Prostate gland (tissue), 2 donors: ENCODE data around the gene KRT76. TPM values are rescaled to one million over a fixed set of nuclear protein-coding genes. Genes with fewer than 3 reads are reported as not detected.

ENCODE experiments used
- DNase-seq: peaks from one replicate; pipeline ENCODE4 v3.0.0-alpha.2; 2019; ENCODE audit warnings: low spot score
- H3K27ac ChIP-seq, 2 donors: fragments of 200-600 bp; sonication (generic); 2 replicates each; pipeline ENCODE4 v1.5.1; 2017 to 2019
- H3K27me3 ChIP-seq: fragments of 200-600 bp; sonication (generic); replicated peaks from 2 replicates; pipeline ENCODE4 v1.5.1; 2019; ENCODE audit not compliant: insufficient read depth
- H3K36me3 ChIP-seq, 2 donors: fragments of 200-600 bp; sonication (generic); 1 replicate in 1 of 2; 2 replicates in 1 of 2; pipeline versions ENCODE4 v1.5.1 to v1.8.1; 2017 to 2019
- H3K4me1 ChIP-seq: fragments of 200-600 bp; sonication (generic); replicated peaks from 2 replicates; pipeline ENCODE4 v1.5.1; 2019
- H3K4me3 ChIP-seq, 2 donors: fragments of 200-600 bp; sonication (generic); 2 replicates each; pipeline ENCODE4 v1.5.1; 2017 to 2019
- H3K9me3 ChIP-seq: fragments of 200-600 bp; sonication (generic); 2 replicates; pipeline ENCODE4 v1.5.1; 2017
- CTCF ChIP-seq, 4 experiments: fragments of 200-600 bp in 2 of 4; fragments of 450-650 bp in 2 of 4; sonication (generic) in 2 of 4; IDR thresholded peaks; 1 replicate in 3 of 4; 2 replicates in 1 of 4; pipeline ENCODE4 v1.5.1; 2016 to 2019; ENCODE audit warnings: antibody characterized with exemption in 4 of 4, mild to moderate bottlenecking in 2 of 4, moderate library complexity in 2 of 4
- POLR2A ChIP-seq: fragments of 450-650 bp; IDR thresholded peaks from one replicate; pipeline ENCODE4 v1.6.1; 2016; ENCODE audit warnings: antibody characterized with exemption, mild to moderate bottlenecking
- POLR2AphosphoS5 ChIP-seq: sonication (generic); formaldehyde crosslinking; IDR thresholded peaks from one replicate; pipeline ENCODE4 v1.6.1; 2017; ENCODE audit warnings: antibody characterized with exemption
- WGBS: methylation state at CpG from one replicate; pipeline ENCODE4 v1.1.5; 2018; 5-methylcytosine and 5-hydroxymethylcytosine counted together
- intact Hi-C: fragments of 100-400 bp; cut with DNase I; formaldehyde crosslinking; loops from one replicate; pipeline ENCODE4 v1.14.2; 2022
- total RNA-seq, 2 donors: library from RNA; depleted of rRNA; stranded (reverse); fragments of >200 nt; gene quantifications; one replicate each; pipeline ENCODE4 v1.1.0, GENCODE V29; 2016

The KRT76 gene
- total RNA-seq, 2 donors from 2014 or later: not detected

DNA sequence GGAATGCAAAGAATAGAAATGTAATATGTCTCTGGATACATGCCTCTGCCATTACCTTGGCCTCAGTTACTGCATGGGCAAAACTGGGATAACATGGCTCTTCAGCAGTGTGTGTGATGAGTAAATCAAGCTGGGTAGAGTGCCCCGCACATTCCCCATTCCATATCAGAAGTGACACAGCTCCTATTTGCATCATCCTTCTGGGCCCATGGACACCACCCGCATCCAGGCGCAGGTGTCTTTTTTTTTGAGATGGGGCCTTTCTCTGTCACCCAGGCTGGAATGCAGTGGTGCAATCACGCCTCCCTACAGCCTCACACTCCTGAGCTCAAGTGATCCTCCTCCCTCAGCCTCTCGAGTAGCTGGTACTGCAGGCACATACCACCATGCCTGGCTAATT is 31.6 kb downstream of the KRT76 start:
- Histone ChIP-seq H3K27me3 (no peaks in the 10 kb centered on the region), H3K4me3 (no peak overlapping the region), H3K36me3 (no peaks in the 10 kb centered on the region), H3K4me1 (no peaks in the 10 kb centered on the region), H3K27ac (no peak overlapping the region), H3K9me3 (no peaks in the 10 kb centered on the region)
- 82% methylated on average over 5 of the region's 5 CpGs for WGBS
- intact Hi-C loops: no loop called here
- TF ChIP-seq POLR2A: no peak
- TF ChIP-seq CTCF (IDR thresholded peaks at IDR 0.05): no peak
- no peak for TF ChIP-seq POLR2AphosphoS5
- no peak for DNase-seq

DNA sequence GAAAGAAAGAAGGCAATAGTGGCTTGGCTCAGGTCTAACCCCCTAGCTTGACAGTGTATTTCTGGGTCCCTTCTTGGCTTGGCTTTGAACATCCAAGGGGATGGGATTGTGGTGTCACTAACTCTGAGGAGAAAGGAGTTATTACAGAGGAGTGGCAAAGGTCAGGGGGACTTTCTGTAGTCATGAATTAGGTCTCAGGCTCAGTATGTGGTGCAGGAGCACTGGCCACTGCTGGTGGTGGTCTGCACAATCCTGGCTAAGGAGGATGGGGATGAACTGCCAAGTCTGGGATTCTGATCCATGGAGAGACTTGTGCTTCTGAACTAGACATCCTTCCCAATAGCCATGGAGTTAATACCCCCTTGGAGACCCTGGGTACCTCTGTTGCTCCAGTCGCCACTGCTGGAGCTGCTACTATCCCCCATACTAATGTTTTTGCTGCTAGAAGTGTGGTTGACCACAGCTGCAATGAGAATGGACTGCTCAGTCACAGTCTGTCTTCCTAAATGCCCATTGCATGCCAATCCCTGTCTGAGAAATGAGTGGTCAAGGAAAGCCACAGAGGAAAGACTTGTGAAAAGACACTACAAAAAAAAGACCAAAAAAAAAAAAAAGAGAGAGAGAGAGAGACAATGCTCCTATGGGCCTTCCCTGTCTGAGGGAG is 32.5 kb downstream of the KRT76 start:
- H3K27me3 ChIP-seq: no peaks in the 10 kb centered on the region
- no peak for DNase-seq
- no peak for TF ChIP-seq POLR2AphosphoS5
- no peak for TF ChIP-seq POLR2A
- TF ChIP-seq CTCF (IDR thresholded peaks at IDR 0.05): no peak
- WGBS: 54% methylated on average over 1 of the region's 1 CpG
- H3K9me3 ChIP-seq: no peaks in the 10 kb centered on the region
- H3K36me3 ChIP-seq: no peaks in the 10 kb centered on the region
- H3K27ac ChIP-seq: no peak overlapping the region
- H3K4me3 ChIP-seq: no peak overlapping the region
- intact Hi-C loops: no loop called here
- no peaks in the 10 kb centered on the region for H3K4me1 ChIP-seq

- TF ChIP-seq POLR2AphosphoS5 (no peak), CTCF (IDR thresholded peaks at IDR 0.05) (no peak), POLR2A (no peak)
- Histone ChIP-seq H3K27me3 (no peaks in the 10 kb centered on the region), H3K27ac (no peak overlapping the region), H3K4me3 (no peak overlapping the region), H3K36me3 (no peaks in the 10 kb centered on the region), H3K9me3 (no peaks in the 10 kb centered on the region), H3K4me1 (no peaks in the 10 kb centered on the region)
- no peak for DNase-seq
- 79% methylated on average over 3 of the region's 3 CpGs for WGBS
- intact Hi-C loops: no loop called here
These were observed 34.2 kb downstream of the KRT76 start for GRCh38 chr12:52742822-52743457.

DNA sequence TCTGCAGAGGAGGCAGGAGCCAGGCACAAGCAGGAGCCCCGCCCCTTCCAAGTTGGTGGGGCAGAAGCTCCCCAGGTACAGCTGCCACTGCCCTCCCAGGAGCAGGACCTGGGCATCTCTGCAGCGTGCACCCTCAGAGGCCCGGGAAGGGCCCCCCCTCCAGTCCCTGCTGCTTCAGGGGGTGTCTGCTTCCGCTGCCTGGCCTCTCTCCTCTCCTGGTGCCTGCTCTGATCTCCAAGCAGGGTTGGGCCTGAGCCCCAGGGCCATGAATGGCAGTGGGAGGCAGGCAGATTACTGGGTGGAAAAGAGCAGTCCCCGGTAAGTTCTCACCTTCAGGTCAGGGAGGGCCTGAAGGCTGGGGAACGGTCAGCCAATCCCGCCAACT is 35.0 kb downstream of the KRT76 start:
- Histone ChIP-seq H3K27ac (no peak overlapping the region), H3K4me3 (no peak overlapping the region), H3K9me3 (no peaks in the 10 kb centered on the region), H3K27me3 (no peaks in the 10 kb centered on the region), H3K36me3 (no peaks in the 10 kb centered on the region), H3K4me1 (no peaks in the 10 kb centered on the region)
- intact Hi-C loops: no loop called here
- TF ChIP-seq CTCF (IDR thresholded peaks at IDR 0.05): no peak
- no peak for TF ChIP-seq POLR2AphosphoS5
- TF ChIP-seq POLR2A: no peak
- WGBS: 76% methylated on average over 6 of the region's 7 CpGs
- no peak for DNase-seq
